H1 (cell line): ENCODE measurements around the gene NOXO1. TPM values are rescaled to one million over a fixed set of nuclear protein-coding genes. Genes with fewer than 3 reads are reported as not detected.

Experiments used
- CTCF ChIA-PET: fragments of 300-600 bp; sonication (Branson Sonifier 250); formaldehyde crosslinking; loops from one replicate; lab custom pipeline; 2021; ENCODE audit not compliant: partially characterized antibody; lab: Charles Lee
- POLR2A ChIA-PET: fragments of 300-600 bp; sonication (Branson Sonifier 250); formaldehyde crosslinking; loops from one replicate; lab custom pipeline; 2021; ENCODE audit warnings: inconsistent platforms; ENCODE audit not compliant: partially characterized antibody; lab: Charles Lee
- DNase-seq, 2 experiments: peaks; one replicate each; pipeline versions ENCODE4 v3.0.0 to v3.0.0-alpha.2; 2010 to 2022; ENCODE audit warnings: low spot score in 2 of 2, low read depth in 1 of 2, mixed read lengths in 1 of 2
- FAIRE-seq: peaks from 2 replicates; lab custom pipeline; 2011; peaks lifted over from hg19 to GRCh38; lab: Jason Lieb, UNC
- H2AFZ ChIP-seq: 2 replicates; pipeline ENCODE4 v1.8.1; 2012; ENCODE audit warnings: low read length, inconsistent platforms
- H2AK5ac ChIP-seq: 2 replicates; pipeline ENCODE4 v1.6.1; 2013; ENCODE audit warnings: low read depth, low read length
- H2BK120ac ChIP-seq: replicated peaks from 2 replicates; pipeline ENCODE3; 2013; ENCODE audit warnings: low read depth, low read length, inconsistent platforms
- H2BK12ac ChIP-seq: 2 replicates; pipeline ENCODE4 v1.6.1; 2013; ENCODE audit warnings: low read depth, low read length
- H2BK15ac ChIP-seq: 2 replicates; pipeline ENCODE4 v1.6.1; 2013; ENCODE audit warnings: low read length
- H2BK20ac ChIP-seq: 2 replicates; pipeline ENCODE4 v1.6.1; 2013; ENCODE audit warnings: low read length
- H2BK5ac ChIP-seq: 2 replicates; pipeline ENCODE4 v1.6.1; 2013; ENCODE audit warnings: low read depth, low read length
- H3K14ac ChIP-seq: 2 replicates; pipeline ENCODE4 v1.6.1; 2013; ENCODE audit warnings: inconsistent platforms; ENCODE audit not compliant: insufficient read length
- H3K18ac ChIP-seq: 2 replicates; pipeline ENCODE4 v1.6.1; 2013; ENCODE audit warnings: low read length; ENCODE audit errors: extremely low read depth
- H3K23ac ChIP-seq: 2 replicates; pipeline ENCODE4 v1.6.1; 2013; ENCODE audit warnings: inconsistent platforms; ENCODE audit not compliant: insufficient read length
- H3K23me2 ChIP-seq: 2 replicates; pipeline ENCODE4 v1.6.1; 2013; ENCODE audit warnings: low read depth, low read length
- H3K27ac ChIP-seq: 2 replicates; pipeline ENCODE4 v1.6.1; 2011; ENCODE audit warnings: low read depth, low read length, inconsistent platforms
- H3K27me3 ChIP-seq, 4 experiments: replicated peaks in 1 of 4; 1 replicate in 1 of 4; 2 replicates in 3 of 4; pipeline versions ENCODE4 v1.6.1 to v1.8.1; 2011 to 2013; ENCODE audit warnings: low read length in 3 of 4, mild to moderate bottlenecking in 3 of 4, inconsistent platforms in 2 of 4, mixed read lengths in 2 of 4, moderate library complexity in 1 of 4; ENCODE audit not compliant: control insufficient read depth in 3 of 4, insufficient read depth in 3 of 4; ENCODE audit errors: extremely low read depth in 1 of 4
- H3K36me3 ChIP-seq, 4 experiments: 2 replicates each; pipeline versions ENCODE4 v1.6.1 to v1.8.1; 2011 to 2013; ENCODE audit warnings: mild to moderate bottlenecking in 4 of 4, low read length in 3 of 4, moderate library complexity in 2 of 4, control low read depth in 1 of 4, inconsistent platforms in 1 of 4; ENCODE audit not compliant: insufficient read depth in 4 of 4, control insufficient read depth in 2 of 4
- H3K4ac ChIP-seq: replicated peaks from 2 replicates; pipeline ENCODE3; 2013; ENCODE audit warnings: low read length, low read depth, mixed read lengths, inconsistent platforms; ENCODE audit not compliant: insufficient read length
- H3K4me1 ChIP-seq, 4 experiments: replicated peaks in 1 of 4; 1 replicate in 1 of 4; 2 replicates in 3 of 4; pipeline versions ENCODE4 v1.6.1 to v1.8.1; 2011 to 2013; ENCODE audit warnings: low read length in 3 of 4, inconsistent platforms in 2 of 4, mixed read lengths in 1 of 4; ENCODE audit not compliant: insufficient read depth in 4 of 4, control insufficient read depth in 3 of 4
- H3K4me2 ChIP-seq, 2 experiments: 2 replicates each; pipeline versions ENCODE4 v1.6.1 to v1.8.1; 2011 to 2013; ENCODE audit warnings: low read depth in 2 of 2, low read length in 2 of 2, control low read depth in 1 of 2, inconsistent platforms in 1 of 2, mild to moderate bottlenecking in 1 of 2; ENCODE audit not compliant: insufficient read depth in 1 of 2
- H3K4me3 ChIP-seq, 4 experiments: fragments of 200-600, 300-600 bp in 1 of 4; sonication (generic), shearing (Covaris generic), sonication (Bioruptor Twin) in 1 of 4; 2 replicates each; pipeline versions ENCODE4 v1.5.1 to v1.8.1; 2011 to 2016; ENCODE audit warnings: low read length in 4 of 4, low read depth in 3 of 4, control low read depth in 2 of 4, inconsistent platforms in 2 of 4, mild to moderate bottlenecking in 2 of 4, mixed read lengths in 1 of 4, moderate library complexity in 1 of 4; ENCODE audit not compliant: insufficient read depth in 2 of 4; ENCODE audit errors: extremely low read depth in 1 of 4
- H3K56ac ChIP-seq: replicated peaks from 2 replicates; pipeline ENCODE3; 2013; ENCODE audit warnings: low read depth, mild to moderate bottlenecking, mixed read lengths, low read length, inconsistent platforms; ENCODE audit not compliant: insufficient read length
- H3K79me1 ChIP-seq: 2 replicates; pipeline ENCODE4 v1.6.1; 2013; ENCODE audit warnings: low read depth, low read length, control low read depth
- H3K79me2 ChIP-seq, 2 experiments: 2 replicates each; pipeline versions ENCODE4 v1.6.1 to v1.8.1; 2012 to 2013; ENCODE audit warnings: low read length in 2 of 2, mild to moderate bottlenecking in 2 of 2, inconsistent platforms in 1 of 2; ENCODE audit not compliant: insufficient read depth in 2 of 2, control insufficient read depth in 1 of 2
- H3K9ac ChIP-seq, 4 experiments: replicated peaks in 1 of 4; 1 replicate in 1 of 4; 2 replicates in 3 of 4; pipeline versions ENCODE4 v1.6.1 to v1.8.1; 2011 to 2013; ENCODE audit warnings: low read depth in 3 of 4, low read length in 3 of 4, control low read depth in 2 of 4, mild to moderate bottlenecking in 2 of 4, moderate library complexity in 2 of 4, inconsistent platforms in 1 of 4; ENCODE audit errors: extremely low read depth in 1 of 4
- H3K9me3 ChIP-seq, 2 experiments: 2 replicates each; pipeline versions ENCODE4 v1.6.1 to v1.8.1; 2012 to 2013; ENCODE audit warnings: mild to moderate bottlenecking in 2 of 2, moderate library complexity in 2 of 2, control low read depth in 1 of 2, inconsistent platforms in 1 of 2, low read depth in 1 of 2, low read length in 1 of 2, mixed read lengths in 1 of 2; ENCODE audit not compliant: insufficient read depth in 2 of 2
- H4K20me1 ChIP-seq, 2 experiments: replicated peaks in 1 of 2; 2 replicates each; pipeline versions ENCODE3 to v1.8.1; 2011 to 2013; ENCODE audit warnings: inconsistent platforms in 2 of 2, low read length in 2 of 2, mild to moderate bottlenecking in 1 of 2; ENCODE audit not compliant: insufficient read depth in 2 of 2, control insufficient read depth in 1 of 2
- H4K5ac ChIP-seq: 2 replicates; pipeline ENCODE4 v1.6.1; 2013; ENCODE audit warnings: low read length, low read depth, mixed read lengths, inconsistent platforms; ENCODE audit not compliant: insufficient read length
- H4K8ac ChIP-seq: 2 replicates; pipeline ENCODE4 v1.8.0; 2013; ENCODE audit warnings: mild to moderate bottlenecking, moderate library complexity, low read length, inconsistent platforms; ENCODE audit not compliant: insufficient read depth; ENCODE audit errors: extremely low read depth
- H4K91ac ChIP-seq: replicated peaks from 2 replicates; pipeline ENCODE3; 2013; ENCODE audit warnings: low read length, mixed read lengths, inconsistent platforms; ENCODE audit not compliant: insufficient read length
- GTF2F1 ChIP-seq: IDR thresholded peaks from 2 replicates; pipeline ENCODE4 v1.6.1; 2012; ENCODE audit warnings: low read depth, low read length, improper control_type of control experiment, borderline replicate concordance
- POLR2AphosphoS5 ChIP-seq: IDR thresholded peaks from 2 replicates; pipeline ENCODE4 v1.6.1; 2011; ENCODE audit warnings: low read depth, low read length
- WGBS, 2 experiments: shearing (Covaris generic) in 1 of 2; methylation state at CpG; one replicate each; pipeline versions ENCODE4 v1.1.6 to v1.1.7; 2013 to 2015; ENCODE audit warnings: low lambda C conversion rate in 2 of 2, mixed read lengths in 2 of 2, inconsistent platforms in 1 of 2, low coverage in 1 of 2, missing lambda C conversion rate in 1 of 2; ENCODE audit not compliant: insufficient replicate concordance in 2 of 2, insufficient coverage in 1 of 2, insufficient read length in 1 of 2; ENCODE audit errors: extremely low coverage in 1 of 2, missing lambda C conversion rate in 1 of 2; 5-methylcytosine and 5-hydroxymethylcytosine counted together
- polyA plus RNA-seq, 7 experiments: library from polyadenylated mRNA; depleted of rRNA in 3 of 7; stranded (reverse) in 5 of 7; unstranded in 2 of 7; fragments of >200 nt in 5 of 7; fragments of 200-250 nt in 2 of 7; gene quantifications; 1 replicate in 5 of 7; 2 replicates in 1 of 7; 4 replicates in 1 of 7; pipeline versions ENCODE4 v1.2.1 to v1.2.3, GENCODE V29; 2011 to 2013; ENCODE audit warnings: missing spikeins in 2 of 7, mixed read lengths in 2 of 7
- total RNA-seq: library from RNA; stranded (reverse); fragmentation: NEBNext Ultra II Directional; extraction: Animal tissue kit (Norgen Biotek cat#: 25700); gene quantifications from 2 replicates; pipeline ENCODE4 v1.2.1, GENCODE V29; 2021
- TF ChIP-seq, protein P1 (sequence below): IDR thresholded peaks from 2 replicates; pipeline ENCODE4 v1.6.1; 2011; ENCODE audit warnings: low read length, improper control_type of control experiment

NOXO1 gene
- total and polyA plus RNA-seq, 2 of the 8 experiments (the other 6 are each of a cell fraction or from before 2014, with no cell fraction given), result 1.3 to 2.5 TPM

DNA sequence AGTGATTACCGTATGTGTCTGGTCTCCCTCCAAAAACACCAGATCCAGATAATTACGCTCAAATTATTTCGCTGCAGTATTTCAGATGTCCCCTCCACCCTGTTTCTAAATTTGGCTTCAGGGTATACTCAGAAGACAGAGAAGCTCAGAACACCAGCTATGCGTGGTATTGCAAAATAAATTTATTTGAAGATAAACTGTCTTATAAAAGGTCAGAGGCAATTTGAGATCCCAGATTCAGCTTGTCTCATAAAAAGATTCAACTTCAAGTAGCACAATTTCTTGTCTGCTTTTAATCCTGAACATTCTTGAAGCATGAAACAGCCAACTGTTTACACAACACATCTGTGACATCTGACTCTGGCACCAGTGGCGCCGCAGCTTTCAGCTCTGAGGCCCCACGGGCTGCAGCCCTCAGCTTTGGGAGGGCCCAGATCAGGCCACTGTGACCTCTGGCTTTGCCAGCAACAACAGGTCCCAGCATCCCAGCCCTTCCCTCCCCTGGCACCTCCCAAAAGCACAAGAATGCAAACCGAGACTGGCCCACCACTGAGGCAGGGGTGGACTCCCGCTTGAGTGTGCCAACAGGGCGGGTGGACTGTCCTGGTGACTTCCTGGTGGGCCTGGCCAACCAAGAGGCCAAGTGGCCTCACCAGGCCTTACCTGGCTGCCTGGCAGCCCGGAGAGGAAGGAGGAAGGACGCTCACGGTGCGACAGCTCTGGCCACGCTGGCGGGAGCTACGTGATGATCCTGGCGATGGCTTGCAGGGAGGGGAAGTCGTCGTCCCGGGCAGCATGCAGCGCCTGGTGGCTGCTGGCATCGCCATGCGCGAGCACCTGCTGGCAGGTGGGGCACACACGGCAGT is 16.5 kb upstream of the NOXO1 start:
- H3K23ac ChIP-seq, result no peak overlapping the region
- H3K4me2 ChIP-seq, result no peak overlapping the region
- no peak overlapping the region for H2AK5ac ChIP-seq
- H3K27ac ChIP-seq, result no peak overlapping the region
- H2AFZ ChIP-seq, result no peak overlapping the region
- no peak overlapping the region for H4K8ac ChIP-seq
- H3K23me2 ChIP-seq, result peaks cover 4% of the 10 kb centered on the region; the same call in 1 of the 2 replicates
- peaks cover 22 to 48% (median 39%) of the 10 kb centered on the region in 4 experiments for H3K36me3 ChIP-seq
- no peaks in the 10 kb centered on the region for H3K79me1 ChIP-seq
- no peak overlapping the region for H2BK15ac ChIP-seq
- no peak for DNase-seq
- H2BK12ac ChIP-seq, result no peak overlapping the region
- peaks cover 13 to 27% of the 10 kb centered on the region in 2 experiments for H4K20me1 ChIP-seq
- no peak overlapping the region for H3K18ac ChIP-seq
- no peak overlapping the region for H4K5ac ChIP-seq
- no peaks in the 10 kb centered on the region for H3K9me3 ChIP-seq
- no peak overlapping the region for H3K4me3 ChIP-seq
- no peak overlapping the region for H2BK20ac ChIP-seq
- no peak overlapping the region for H3K56ac ChIP-seq
- no peak overlapping the region for H2BK120ac ChIP-seq
- CTCF ChIA-PET, result interaction anchor here (0.5 to 2.0 kb wide), 6 partner anchors 8 to 295 kb away, joined by 3 to 8 read pairs (median 3); no protein-coding TSS in a partner anchor
- H2BK5ac ChIP-seq, result no peak overlapping the region
- 94% methylated on average over 19 of the region's 26 CpGs; no CpG with 5 or more reads in 1 of the 2 experiments for WGBS, 2 experiments
- peaks cover 0 to 7% (median 0%) of the 10 kb centered on the region in 4 experiments; a peak in 1 of 7 replicates for H3K27me3 ChIP-seq
- POLR2A ChIA-PET, result interaction anchor here (1.1 to 28.2 kb wide), 6 partner anchors 7 to 157 kb away, joined by 4 to 736 read pairs (median 9); partner anchors contain the start of genes NDUFB10, RNF151, RPS2 and TBL3
- no peak overlapping the region for H3K4ac ChIP-seq
- no peak overlapping the region for H3K14ac ChIP-seq
- H3K9ac ChIP-seq, result no peak overlapping the region
- peaks cover 0 to 7% (median 3%) of the 10 kb centered on the region in 4 experiments; a peak in 3 of 7 replicates for H3K4me1 ChIP-seq
- H4K91ac ChIP-seq, result no peak overlapping the region
- H3K79me2 ChIP-seq, result no peaks in the 10 kb centered on the region
- no peak for FAIRE-seq
- TF ChIP-seq POLR2AphosphoS5 (no peak), GTF2F1 (no peak)
- TF ChIP-seq, protein P1, sequence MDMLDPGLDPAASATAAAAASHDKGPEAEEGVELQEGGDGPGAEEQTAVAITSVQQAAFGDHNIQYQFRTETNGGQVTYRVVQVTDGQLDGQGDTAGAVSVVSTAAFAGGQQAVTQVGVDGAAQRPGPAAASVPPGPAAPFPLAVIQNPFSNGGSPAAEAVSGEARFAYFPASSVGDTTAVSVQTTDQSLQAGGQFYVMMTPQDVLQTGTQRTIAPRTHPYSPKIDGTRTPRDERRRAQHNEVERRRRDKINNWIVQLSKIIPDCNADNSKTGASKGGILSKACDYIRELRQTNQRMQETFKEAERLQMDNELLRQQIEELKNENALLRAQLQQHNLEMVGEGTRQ, result no peak
